H9 (cell line): ENCODE results near the gene LRP1B. TPM values are rescaled to one million over a fixed set of nuclear protein-coding genes. Genes with fewer than 3 reads are reported as not detected.

Experiments
- DNase-seq: peaks from one replicate; pipeline ENCODE4 v3.0.0-alpha.2; 2017
- H2AFZ ChIP-seq: one replicate; pipeline ENCODE4 v1.6.1; 2013; ENCODE audit warnings: mild to moderate bottlenecking, low read length, control low read depth, moderate library complexity
- H2AK5ac ChIP-seq: 2 replicates; pipeline ENCODE4 v1.6.1; 2013; ENCODE audit warnings: low read length, control low read depth, mixed read lengths; ENCODE audit not compliant: insufficient read length
- H2BK120ac ChIP-seq: one replicate; pipeline ENCODE4 v1.6.1; 2013; ENCODE audit warnings: low read depth, mild to moderate bottlenecking, low read length, control low read depth, inconsistent platforms; ENCODE audit not compliant: poor library complexity, severe bottlenecking
- H2BK12ac ChIP-seq: 2 replicates; pipeline ENCODE4 v1.6.1; 2013; ENCODE audit warnings: low read length, control low read depth, mixed read lengths, low read depth; ENCODE audit not compliant: insufficient read length
- H2BK15ac ChIP-seq: 2 replicates; pipeline ENCODE4 v1.6.1; 2013; ENCODE audit warnings: low read depth, low read length, control low read depth
- H2BK20ac ChIP-seq: one replicate; pipeline ENCODE4 v1.6.1; 2013; ENCODE audit warnings: low read depth, mild to moderate bottlenecking, low read length, control low read depth, inconsistent platforms; ENCODE audit not compliant: poor library complexity, severe bottlenecking
- H2BK5ac ChIP-seq: 2 replicates; pipeline ENCODE4 v1.6.1; 2013; ENCODE audit warnings: low read length, control low read depth, mixed read lengths; ENCODE audit not compliant: insufficient read length
- H3K14ac ChIP-seq: 2 replicates; pipeline ENCODE4 v1.6.1; 2013; ENCODE audit warnings: low read length, control low read depth; ENCODE audit not compliant: insufficient read depth
- H3K18ac ChIP-seq: 2 replicates; pipeline ENCODE4 v1.6.1; 2013; ENCODE audit warnings: low read depth, mild to moderate bottlenecking, mixed read lengths, low read length, control low read depth; ENCODE audit not compliant: insufficient read length
- H3K23ac ChIP-seq: 2 replicates; pipeline ENCODE4 v1.6.1; 2013; ENCODE audit warnings: low read length, control low read depth, mixed read lengths, low read depth; ENCODE audit not compliant: insufficient read length
- H3K23me2 ChIP-seq: 2 replicates; pipeline ENCODE4 v1.6.1; 2013; ENCODE audit warnings: low read depth, mild to moderate bottlenecking, mixed read lengths, low read length, control low read depth; ENCODE audit not compliant: insufficient read length, poor library complexity, severe bottlenecking
- H3K27ac ChIP-seq: 2 replicates; pipeline ENCODE4 v1.5.1; 2013; ENCODE audit warnings: low read length, control low read depth, mixed read lengths, low read depth; ENCODE audit not compliant: insufficient read length
- H3K27me3 ChIP-seq: 2 replicates; pipeline ENCODE4 v1.6.1; 2013; ENCODE audit warnings: low read length, control low read depth, inconsistent platforms; ENCODE audit not compliant: insufficient read depth
- H3K4ac ChIP-seq: 2 replicates; pipeline ENCODE4 v1.6.1; 2013; ENCODE audit warnings: low read depth, mild to moderate bottlenecking, control low read depth, inconsistent platforms, low read length, moderate library complexity
- H3K4me1 ChIP-seq: 2 replicates; pipeline ENCODE4 v1.6.1; 2013; ENCODE audit warnings: low read length, control low read depth, inconsistent platforms; ENCODE audit not compliant: insufficient read depth
- H3K4me2 ChIP-seq: 2 replicates; pipeline ENCODE4 v1.6.1; 2013; ENCODE audit warnings: low read length, control low read depth, mixed read lengths; ENCODE audit not compliant: insufficient read length, insufficient read depth
- H3K56ac ChIP-seq: 2 replicates; pipeline ENCODE4 v1.6.1; 2013; ENCODE audit warnings: low read depth, mild to moderate bottlenecking, mixed read lengths, low read length, control low read depth; ENCODE audit not compliant: insufficient read length
- H3K79me1 ChIP-seq: 2 replicates; pipeline ENCODE4 v1.6.1; 2013; ENCODE audit warnings: low read depth, mild to moderate bottlenecking, moderate library complexity, low read length, control low read depth, inconsistent platforms; ENCODE audit not compliant: insufficient read depth, poor library complexity, severe bottlenecking
- H3K79me2 ChIP-seq: 2 replicates; pipeline ENCODE4 v1.6.1; 2013; ENCODE audit warnings: low read length, control low read depth, inconsistent platforms; ENCODE audit not compliant: insufficient read depth
- H3K9ac ChIP-seq: 2 replicates; pipeline ENCODE4 v1.6.1; 2013; ENCODE audit warnings: low read length, control low read depth, mixed read lengths; ENCODE audit not compliant: insufficient read length; ENCODE audit errors: extremely low read depth
- H3K9me3 ChIP-seq: one replicate; pipeline ENCODE4 v1.6.1; 2013; ENCODE audit warnings: low read depth, low read length, inconsistent platforms; ENCODE audit not compliant: control insufficient read depth
- H3T11ph ChIP-seq: one replicate; pipeline ENCODE4 v1.6.1; 2013; ENCODE audit warnings: mild to moderate bottlenecking, low read length, control low read depth, inconsistent platforms
- H4K20me1 ChIP-seq: one replicate; pipeline ENCODE4 v1.6.1; 2013; ENCODE audit not compliant: control insufficient read depth, insufficient read length, insufficient read depth
- H4K5ac ChIP-seq: 2 replicates; pipeline ENCODE4 v1.6.1; 2013; ENCODE audit warnings: low read depth, mild to moderate bottlenecking, mixed read lengths, low read length, control low read depth; ENCODE audit not compliant: insufficient read length
- H4K8ac ChIP-seq: replicated peaks from 2 replicates; pipeline ENCODE4 v1.6.1; 2013; ENCODE audit warnings: low read length, control low read depth, mixed read lengths, low read depth; ENCODE audit not compliant: insufficient read length
- H4K91ac ChIP-seq: 2 replicates; pipeline ENCODE4 v1.6.1; 2013; ENCODE audit warnings: low read depth, mild to moderate bottlenecking, moderate library complexity, mixed read lengths, low read length, control low read depth; ENCODE audit not compliant: insufficient read length
- H3K27ac Mint-ChIP-seq, 3 experiments: 2 replicates in 2 of 3; 3 replicates in 1 of 3; pipeline ENCODE4 v1.8.0; 2020 to 2021; ENCODE audit warnings: mixed read lengths in 3 of 3, mild to moderate bottlenecking in 1 of 3, moderate library complexity in 1 of 3
- H3K27me3 Mint-ChIP-seq: 2 replicates; pipeline ENCODE4 v1.8.0; 2021; ENCODE audit warnings: low read depth, mild to moderate bottlenecking, moderate library complexity, mixed read lengths
- H3K36me3 Mint-ChIP-seq, 3 experiments: 2 replicates in 2 of 3; 3 replicates in 1 of 3; pipeline ENCODE4 v1.8.0; 2020 to 2021; ENCODE audit warnings: low read depth in 3 of 3, mixed read lengths in 3 of 3; ENCODE audit not compliant: insufficient read depth in 1 of 3
- H3K4me1 Mint-ChIP-seq, 2 experiments: 2 replicates each; pipeline ENCODE4 v1.8.0; 2020; ENCODE audit warnings: mixed read lengths in 2 of 2
- H3K4me3 Mint-ChIP-seq, 2 experiments: 2 replicates in 1 of 2; 3 replicates in 1 of 2; pipeline ENCODE4 v1.8.0; 2020 to 2021; ENCODE audit warnings: mild to moderate bottlenecking in 2 of 2, mixed read lengths in 2 of 2, moderate library complexity in 1 of 2
- H3K9me3 Mint-ChIP-seq, 2 experiments: 2 replicates in 1 of 2; 3 replicates in 1 of 2; pipeline ENCODE4 v1.8.0; 2020; ENCODE audit warnings: mild to moderate bottlenecking in 2 of 2, mixed read lengths in 2 of 2, moderate library complexity in 1 of 2
- CTCF ChIP-seq: fragments of 200-600 bp; sonication (generic); conservative IDR thresholded peaks from 3 replicates; pipeline ENCODE4 v1.8.0; 2021; ENCODE audit warnings: antibody characterized with exemption, mild to moderate bottlenecking
- WGBS: extraction: QIAGEN DNeasy Blood & Tissue Kit; methylation state at CpG from one replicate; pipeline ENCODE4 v1.1.7; 2013; ENCODE audit warnings: missing lambda C conversion rate, low lambda C conversion rate, mixed read lengths; ENCODE audit not compliant: insufficient read length; ENCODE audit errors: extremely low coverage; 5-methylcytosine and 5-hydroxymethylcytosine counted together
- total RNA-seq: library from RNA; stranded (reverse); gene quantifications from 2 replicates; pipeline ENCODE4 v1.2.1, GENCODE V29; 2021

The LRP1B gene
- total RNA-seq, 1 experiment from 2014 or later, result not detected

GRCh38 chr2:140657657-140658056 is 1473.2 kb downstream of the LRP1B start:
- no peak for DNase-seq
- H3K18ac ChIP-seq, result no peak overlapping the region
- H3K4me1 ChIP-seq, result no peaks in the 10 kb centered on the region
- Mint-ChIP-seq H3K4me3 (no peak overlapping the region), H3K27me3 (no peaks in the 10 kb centered on the region), H3K27ac (no peak overlapping the region), H3K36me3 (no peaks in the 10 kb centered on the region), H3K9me3 (no peaks in the 10 kb centered on the region), H3K4me1 (no peaks in the 10 kb centered on the region)
- no peak overlapping the region for H3K23ac ChIP-seq
- H3K9me3 ChIP-seq, result no peaks in the 10 kb centered on the region
- no peak overlapping the region for H2BK5ac ChIP-seq
- no peak overlapping the region for H3T11ph ChIP-seq
- H3K14ac ChIP-seq, result no peak overlapping the region
- no peak overlapping the region for H2BK15ac ChIP-seq
- WGBS, result no CpG with 5 or more reads among the region's 2 CpGs
- no peak overlapping the region for H2BK20ac ChIP-seq
- no peaks in the 10 kb centered on the region for H3K23me2 ChIP-seq
- H3K79me1 ChIP-seq, result no peaks in the 10 kb centered on the region
- H3K56ac ChIP-seq, result no peak overlapping the region
- H4K8ac ChIP-seq, result no peak overlapping the region
- H3K4ac ChIP-seq, result no peak overlapping the region
- H3K27me3 ChIP-seq, result no peaks in the 10 kb centered on the region
- H4K5ac ChIP-seq, result no peak overlapping the region
- H3K4me2 ChIP-seq, result no peak overlapping the region
- H2BK12ac ChIP-seq, result no peak overlapping the region
- H3K79me2 ChIP-seq, result no peaks in the 10 kb centered on the region
- no peak overlapping the region for H4K91ac ChIP-seq
- H3K9ac ChIP-seq, result no peak overlapping the region
- no peak overlapping the region for H3K27ac ChIP-seq
- no peak overlapping the region for H2AFZ ChIP-seq
- no peak overlapping the region for H2BK120ac ChIP-seq
- no peaks in the 10 kb centered on the region for H4K20me1 ChIP-seq
- no peak overlapping the region for H2AK5ac ChIP-seq
- no peak for TF ChIP-seq CTCF
